ENCODE results near the gene MAP2.

MAP2 gene

GRCh38 chr2:209424199-209424701, 403 bp downstream of the MAP2 start:
- no peak for DNase-seq (ENCODE audit: low read depth)

GRCh38 chr2:209424781-209425470, 1.1 kb downstream of the MAP2 start:
- DNase-seq (ENCODE audit: low read depth) = no peak

- DNase-seq (ENCODE audit: low read depth) = no peak
These were observed 1.7 kb downstream of the MAP2 start for GRCh38 chr2:209425471-209426071.

GRCh38 chr2:209426432-209426831, 2.6 kb downstream of the MAP2 start:
- no peak for DNase-seq (ENCODE audit: low read depth)

- DNase-seq (ENCODE audit: low read depth) = no peak
These were observed 7.9 kb downstream of the MAP2 start for GRCh38 chr2:209431701-209432100.

- no peak for DNase-seq (ENCODE audit: low read depth)
These were observed 17.7 kb downstream of the MAP2 start for GRCh38 chr2:209441541-209441940.

- DNase-seq (ENCODE audit: low read depth) = no peak
These were observed 19.1 kb downstream of the MAP2 start for GRCh38 chr2:209442939-209443338.

- no peak for DNase-seq (ENCODE audit: low read depth)
These were observed 21.6 kb downstream of the MAP2 start for GRCh38 chr2:209445485-209445884.

GRCh38 chr2:209451209-209451834, 27.5 kb downstream of the MAP2 start:
- no peak for DNase-seq (ENCODE audit: low read depth)

GRCh38 chr2:209456489-209456888, 32.6 kb downstream of the MAP2 start:
- DNase-seq (ENCODE audit: low read depth) = no peak

- no peak for DNase-seq (ENCODE audit: low read depth)
These were observed 34.4 kb downstream of the MAP2 start for GRCh38 chr2:209458008-209458979.

- DNase-seq (ENCODE audit: low read depth) = no peak
These were observed 35.5 kb downstream of the MAP2 start for GRCh38 chr2:209459359-209459758.

GRCh38 chr2:209460151-209460761, 36.4 kb downstream of the MAP2 start:
- no peak for DNase-seq (ENCODE audit: low read depth)

- DNase-seq (ENCODE audit: low read depth) = no peak
These were observed 39.4 kb downstream of the MAP2 start for GRCh38 chr2:209463226-209463625.

- DNase-seq (ENCODE audit: low read depth) = no peak
These were observed 40.0 kb downstream of the MAP2 start for GRCh38 chr2:209463835-209464234.

- DNase-seq (ENCODE audit: low read depth) = no peak
These were observed 45.0 kb downstream of the MAP2 start for GRCh38 chr2:209468846-209469245.

GRCh38 chr2:209469481-209469880, 45.6 kb downstream of the MAP2 start:
- DNase-seq (ENCODE audit: low read depth) = no peak

GRCh38 chr2:209470466-209470865, 46.6 kb downstream of the MAP2 start:
- no peak for DNase-seq (ENCODE audit: low read depth)

GRCh38 chr2:209471037-209471436, 47.2 kb downstream of the MAP2 start:
- no peak for DNase-seq (ENCODE audit: low read depth)

GRCh38 chr2:209472112-209472832, 48.4 kb downstream of the MAP2 start:
- no peak for DNase-seq (ENCODE audit: low read depth)

- DNase-seq (ENCODE audit: low read depth) = no peak
These were observed 49.0 kb downstream of the MAP2 start for GRCh38 chr2:209472871-209473270.

All from activated T-cell treated with anti-CD3 and anti-CD28 coated beads for 48 hours (primary cell).